Natural killer cell (primary cell): Measurements from ENCODE around the gene GARRE1. TPM values are rescaled to one million over a fixed set of nuclear protein-coding genes. Genes with fewer than 3 reads are reported as not detected.

ENCODE experiments used
- ATAC-seq, 3 donors: fragments of 150-1000 bp in 2 of 3; fragments of 200-7000 bp in 1 of 3; cut with Tn5 transposase; 1 replicate in 1 of 3; 2 replicates in 2 of 3; pipeline ENCODE4 v1.10.0; 2021; ENCODE audit warnings: mild to moderate bottlenecking in 2 of 3, moderate library complexity in 2 of 3
- DNase-seq, 2 donors: peaks; one replicate each; pipeline versions ENCODE4 v3.0.0 to v3.0.0-alpha.2; 2013 to 2021; ENCODE audit warnings: mixed read lengths in 1 of 2
- H3K27ac ChIP-seq: one replicate; pipeline ENCODE4 v1.5.1; 2013; ENCODE audit warnings: mild to moderate bottlenecking, low read length
- H3K27me3 ChIP-seq: one replicate; pipeline ENCODE4 v1.6.1; 2013; ENCODE audit warnings: low read length; ENCODE audit not compliant: control insufficient read depth, insufficient read depth
- H3K36me3 ChIP-seq: one replicate; pipeline ENCODE4 v1.6.1; 2013; ENCODE audit warnings: low read length; ENCODE audit not compliant: control insufficient read depth, insufficient read depth
- H3K4me1 ChIP-seq: one replicate; pipeline ENCODE4 v1.6.1; 2013; ENCODE audit warnings: low read length; ENCODE audit not compliant: control insufficient read depth, insufficient read depth
- H3K4me3 ChIP-seq: one replicate; pipeline ENCODE4 v1.5.1; 2013; ENCODE audit warnings: low read length
- H3K9me3 ChIP-seq: one replicate; pipeline ENCODE4 v1.6.1; 2013; ENCODE audit warnings: low read length; ENCODE audit not compliant: control insufficient read depth, insufficient read depth
- H3K27ac Mint-ChIP-seq, 2 donors: one replicate each; pipeline ENCODE4 v1.8.0; 2022; ENCODE audit warnings: mild to moderate bottlenecking in 2 of 2, mixed read lengths in 2 of 2, moderate library complexity in 1 of 2
- H3K27me3 Mint-ChIP-seq, 2 donors: one replicate each; pipeline ENCODE4 v1.8.0; 2022; ENCODE audit warnings: low read depth in 2 of 2, mixed read lengths in 2 of 2
- H3K36me3 Mint-ChIP-seq: one replicate; pipeline ENCODE4 v1.8.0; 2022; ENCODE audit warnings: mixed read lengths
- H3K4me1 Mint-ChIP-seq, 2 donors: one replicate each; pipeline ENCODE4 v1.8.0; 2022; ENCODE audit warnings: mixed read lengths in 2 of 2
- H3K4me3 Mint-ChIP-seq: one replicate; pipeline ENCODE4 v1.8.0; 2022; ENCODE audit warnings: mild to moderate bottlenecking, moderate library complexity, mixed read lengths
- H3K9me3 Mint-ChIP-seq, 2 donors: one replicate each; pipeline ENCODE4 v1.8.0; 2022; ENCODE audit warnings: mixed read lengths in 2 of 2
- WGBS: methylation state at CpG from one replicate; pipeline ENCODE4 v1.1.7; 2013; ENCODE audit warnings: missing lambda C conversion rate; ENCODE audit not compliant: insufficient coverage; 5-methylcytosine and 5-hydroxymethylcytosine counted together
- intact Hi-C: fragments of 100-400 bp; cut with micrococcal nuclease; formaldehyde crosslinking; loops from one replicate; pipeline ENCODE4 v1.14.2; 2022
- total RNA-seq, 4 donors: library from RNA; stranded (reverse); fragments of 120-200 nt in 1 of 4; gene quantifications; one replicate each; pipeline versions ENCODE4 v1.2.3 to v1.2.4, GENCODE V29; 2013 to 2022
- TF ChIP-seq, protein P1 (sequence below): fragments of 200-600 bp; IDR thresholded peaks from one replicate; pipeline ENCODE4 v1.8.0; 2022; ENCODE audit warnings: antibody characterized with exemption

GARRE1 gene
- total RNA-seq, 3 donors from 2014 or later (not counting 1 experiment from before 2014, with no cell fraction given) = 21.9 to 29.2 (median 22.0) TPM

DNA sequence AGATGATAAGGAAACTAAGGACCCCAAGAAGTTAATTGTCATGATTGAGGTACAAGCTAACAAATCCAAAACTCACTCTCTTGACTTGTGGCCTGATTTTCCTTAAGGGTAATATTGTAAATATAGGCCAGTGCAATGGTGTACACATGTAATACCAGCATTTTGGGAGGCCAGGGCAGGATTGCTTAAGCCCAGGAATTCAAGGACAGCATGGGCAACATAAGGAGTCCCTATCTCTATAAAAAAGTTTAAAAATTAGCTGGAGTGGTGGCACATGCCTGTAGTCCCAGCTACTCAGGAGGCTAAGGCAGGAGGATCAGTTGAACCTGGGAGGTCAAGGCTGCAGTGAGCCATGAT, 28.7 kb upstream of the GARRE1 start:
- Histone ChIP-seq H3K4me1 (no peaks in the 10 kb centered on the region), H3K36me3 (peaks cover 78% of the 10 kb centered on the region), H3K27ac (no peak overlapping the region), H3K9me3 (no peaks in the 10 kb centered on the region), H3K27me3 (no peaks in the 10 kb centered on the region), H3K4me3 (no peak overlapping the region)
- Mint-ChIP-seq H3K9me3 (no peaks in the 10 kb centered on the region), H3K4me3 (no peak overlapping the region), H3K27ac (peak overlapping the region; percentile 17 to 56), H3K4me1 (peaks cover 23 to 39% of the 10 kb centered on the region in 2 donors), H3K36me3 (peaks cover 18% of the 10 kb centered on the region), H3K27me3 (no peaks in the 10 kb centered on the region)
- no peak for DNase-seq
- ATAC-seq = no peak
- TF ChIP-seq, protein P1, sequence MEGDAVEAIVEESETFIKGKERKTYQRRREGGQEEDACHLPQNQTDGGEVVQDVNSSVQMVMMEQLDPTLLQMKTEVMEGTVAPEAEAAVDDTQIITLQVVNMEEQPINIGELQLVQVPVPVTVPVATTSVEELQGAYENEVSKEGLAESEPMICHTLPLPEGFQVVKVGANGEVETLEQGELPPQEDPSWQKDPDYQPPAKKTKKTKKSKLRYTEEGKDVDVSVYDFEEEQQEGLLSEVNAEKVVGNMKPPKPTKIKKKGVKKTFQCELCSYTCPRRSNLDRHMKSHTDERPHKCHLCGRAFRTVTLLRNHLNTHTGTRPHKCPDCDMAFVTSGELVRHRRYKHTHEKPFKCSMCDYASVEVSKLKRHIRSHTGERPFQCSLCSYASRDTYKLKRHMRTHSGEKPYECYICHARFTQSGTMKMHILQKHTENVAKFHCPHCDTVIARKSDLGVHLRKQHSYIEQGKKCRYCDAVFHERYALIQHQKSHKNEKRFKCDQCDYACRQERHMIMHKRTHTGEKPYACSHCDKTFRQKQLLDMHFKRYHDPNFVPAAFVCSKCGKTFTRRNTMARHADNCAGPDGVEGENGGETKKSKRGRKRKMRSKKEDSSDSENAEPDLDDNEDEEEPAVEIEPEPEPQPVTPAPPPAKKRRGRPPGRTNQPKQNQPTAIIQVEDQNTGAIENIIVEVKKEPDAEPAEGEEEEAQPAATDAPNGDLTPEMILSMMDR = no peak
- intact Hi-C loops = no loop called here

DNA sequence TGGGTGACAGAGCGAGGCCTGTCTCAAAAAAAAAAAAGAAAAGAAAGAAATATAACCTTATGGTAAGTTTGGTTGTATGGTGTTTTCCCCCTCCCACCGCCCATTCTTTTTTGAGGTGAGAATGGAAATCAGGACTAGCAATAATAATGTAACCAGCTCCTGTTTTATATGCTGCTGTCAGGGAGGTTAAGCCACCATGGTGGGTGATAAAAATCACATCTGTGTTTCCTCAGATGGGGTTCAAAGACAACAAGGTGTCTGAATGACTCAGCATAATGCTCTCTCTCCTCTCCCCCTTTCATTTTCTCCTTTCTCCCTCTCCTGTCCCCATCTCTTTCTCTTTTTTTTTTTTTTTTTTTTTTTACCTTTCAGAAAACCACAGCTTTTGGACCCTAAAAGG, 28.3 kb upstream of the GARRE1 start:
- H3K27me3 Mint-ChIP-seq = no peaks in the 10 kb centered on the region
- ATAC-seq (peak in 2 of 3 donors; percentile 16 to 39), DNase-seq (peak in 1 of 2 donors; percentile 18)
- H3K4me3 ChIP-seq = no peak overlapping the region
- intact Hi-C loops = no loop called here
- no peaks in the 10 kb centered on the region for H3K27me3 ChIP-seq
- H3K27ac ChIP-seq = no peak overlapping the region
- H3K36me3 ChIP-seq = peaks cover 80% of the 10 kb centered on the region
- no peak overlapping the region for H3K4me3 Mint-ChIP-seq
- WGBS = 70% methylated on average over 2 of the region's 2 CpGs
- H3K9me3 ChIP-seq = no peaks in the 10 kb centered on the region
- peaks cover 18% of the 10 kb centered on the region for H3K36me3 Mint-ChIP-seq
- TF ChIP-seq, protein P1 = no peak
- H3K4me1 ChIP-seq = no peaks in the 10 kb centered on the region
- peak overlapping the region; percentile 50 to 56 for H3K27ac Mint-ChIP-seq
- H3K9me3 Mint-ChIP-seq = no peaks in the 10 kb centered on the region
- peaks cover 21 to 37% of the 10 kb centered on the region in 2 donors for H3K4me1 Mint-ChIP-seq

DNA sequence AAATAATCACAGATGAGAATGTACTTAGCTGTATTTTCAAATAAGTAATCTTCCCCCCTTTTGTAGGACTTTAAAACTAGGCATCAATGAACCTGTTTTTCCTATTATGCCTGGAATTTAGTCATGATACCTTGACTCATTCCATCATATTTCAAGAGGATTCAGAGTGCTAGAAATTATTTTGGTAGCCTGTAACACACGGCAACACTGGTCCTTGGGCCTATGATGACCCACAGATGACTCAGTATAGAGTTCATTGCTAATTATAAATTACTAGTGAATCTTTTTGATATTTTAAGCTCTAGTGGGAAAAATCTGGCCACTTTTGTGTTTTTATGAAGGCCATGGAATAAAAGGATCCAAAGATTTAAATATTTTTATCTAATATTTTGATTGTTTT, 26.0 kb upstream of the GARRE1 start:
- Mint-ChIP-seq H3K9me3 (no peaks in the 10 kb centered on the region), H3K27me3 (no peaks in the 10 kb centered on the region), H3K27ac (no peak overlapping the region), H3K4me1 (peaks cover 31 to 43% of the 10 kb centered on the region in 2 donors), H3K36me3 (peaks cover 17% of the 10 kb centered on the region), H3K4me3 (no peak overlapping the region)
- peaks cover 59% of the 10 kb centered on the region for H3K36me3 ChIP-seq
- DNase-seq (no peak), ATAC-seq (no peak)
- no peak overlapping the region for H3K27ac ChIP-seq
- no CpG with 5 or more reads among the region's 1 CpG for WGBS
- H3K4me3 ChIP-seq = no peak overlapping the region
- H3K4me1 ChIP-seq = peaks cover 8% of the 10 kb centered on the region
- no peaks in the 10 kb centered on the region for H3K9me3 ChIP-seq
- TF ChIP-seq, protein P1 = no peak
- intact Hi-C loops = no loop called here
- H3K27me3 ChIP-seq = no peaks in the 10 kb centered on the region

DNA sequence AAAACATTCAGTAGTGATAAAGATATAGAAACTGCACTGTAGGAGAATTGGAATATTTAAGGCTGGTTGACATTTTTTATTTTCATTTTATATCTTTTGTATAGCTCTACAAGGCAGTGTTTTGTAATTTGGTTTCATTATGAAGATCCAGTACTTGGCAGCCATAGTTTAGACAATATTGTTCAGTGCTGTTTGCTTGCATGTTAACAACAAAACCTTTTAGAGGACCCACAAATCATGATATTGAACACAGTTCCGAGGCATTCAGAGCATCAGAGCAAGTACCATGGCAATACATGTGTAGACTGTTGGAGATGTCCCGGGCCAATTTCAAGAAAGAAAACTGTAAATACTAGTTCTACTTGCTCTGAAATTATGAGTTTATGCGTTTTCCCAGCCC, 25.6 kb upstream of the GARRE1 start:
- H3K27ac ChIP-seq = no peak overlapping the region
- H3K4me3 Mint-ChIP-seq = no peak overlapping the region
- H3K27me3 Mint-ChIP-seq = no peaks in the 10 kb centered on the region
- peak overlapping the region in 1 of 2 donors; percentile 48 for H3K27ac Mint-ChIP-seq
- no peaks in the 10 kb centered on the region for H3K9me3 ChIP-seq
- no peak for ATAC-seq
- H3K4me1 Mint-ChIP-seq = peaks cover 31 to 40% of the 10 kb centered on the region in 2 donors
- no peaks in the 10 kb centered on the region for H3K27me3 ChIP-seq
- H3K36me3 Mint-ChIP-seq = peaks cover 13% of the 10 kb centered on the region
- H3K9me3 Mint-ChIP-seq = no peaks in the 10 kb centered on the region
- intact Hi-C loops = no loop called here
- H3K4me3 ChIP-seq = no peak overlapping the region
- TF ChIP-seq, protein P1 = no peak
- 98% methylated on average over 3 of the region's 3 CpGs for WGBS
- H3K36me3 ChIP-seq = peaks cover 55% of the 10 kb centered on the region
- DNase-seq = no peak
- H3K4me1 ChIP-seq = peaks cover 8% of the 10 kb centered on the region
